GM18951 (cell line): Measurements from ENCODE around the gene MAP3K9.

ENCODE experiments used
- POLR2A ChIP-seq: IDR thresholded peaks from 4 replicates; pipeline ENCODE4 v1.6.1; 2011; ENCODE audit warnings: mild to moderate bottlenecking; ENCODE audit not compliant: insufficient read length, insufficient read depth; ENCODE audit errors: extremely low read depth
- in situ Hi-C: fragments of 300-500 bp; cut with MboI; formaldehyde crosslinking; loops from one replicate; pipeline ENCODE4 v1.12.0; 2022; ENCODE audit warnings: low sequenced_read_pairs, mixed read lengths, inconsistent platforms; ENCODE audit not compliant: unreplicated experiment

The MAP3K9 gene

GRCh38 chr14:70722418-70722817 is 86.9 kb downstream of the MAP3K9 start:
- in situ Hi-C loops = loop anchor here (25.0 kb wide), 1 partner anchor 240 kb away; no protein-coding TSS in a partner anchor
- TF ChIP-seq POLR2A = no peak

- TF ChIP-seq POLR2A = no peak
- in situ Hi-C loops = loop anchor here (25.0 kb wide), 1 partner anchor 241 kb away; no protein-coding TSS in a partner anchor
Measured at GRCh38 chr14:70721542-70721941, 87.8 kb downstream of the MAP3K9 start.

- in situ Hi-C loops = loop anchor here (10.0 to 25.0 kb wide), 2 partner anchors 94 to 244 kb away; no protein-coding TSS in a partner anchor
- no peak for TF ChIP-seq POLR2A
Measured at GRCh38 chr14:70718383-70719118, 90.8 kb downstream of the MAP3K9 start.

DNA sequence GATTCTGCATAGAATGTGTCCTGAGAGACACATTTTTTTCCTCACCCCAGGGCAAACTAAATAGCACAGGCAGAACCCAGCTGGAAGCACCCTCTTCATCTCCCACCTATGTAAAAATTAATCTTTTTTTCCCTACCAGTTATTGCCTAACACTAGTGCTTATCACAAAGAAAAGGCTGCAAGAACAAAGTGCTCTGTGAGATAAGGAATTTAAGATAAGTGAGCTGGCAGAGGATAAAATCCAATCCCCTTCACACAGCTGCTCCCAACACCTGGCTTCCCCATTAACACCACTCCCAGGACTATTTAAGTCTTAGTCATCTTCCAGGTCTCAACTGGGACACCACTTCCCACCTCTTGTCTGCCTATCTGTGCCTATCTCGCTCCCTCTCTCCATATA is 92.4 kb downstream of the MAP3K9 start:
- TF ChIP-seq POLR2A = no peak
- in situ Hi-C loops = loop anchor here (10.0 to 25.0 kb wide), 2 partner anchors 92 to 245 kb away; no protein-coding TSS in a partner anchor

DNA sequence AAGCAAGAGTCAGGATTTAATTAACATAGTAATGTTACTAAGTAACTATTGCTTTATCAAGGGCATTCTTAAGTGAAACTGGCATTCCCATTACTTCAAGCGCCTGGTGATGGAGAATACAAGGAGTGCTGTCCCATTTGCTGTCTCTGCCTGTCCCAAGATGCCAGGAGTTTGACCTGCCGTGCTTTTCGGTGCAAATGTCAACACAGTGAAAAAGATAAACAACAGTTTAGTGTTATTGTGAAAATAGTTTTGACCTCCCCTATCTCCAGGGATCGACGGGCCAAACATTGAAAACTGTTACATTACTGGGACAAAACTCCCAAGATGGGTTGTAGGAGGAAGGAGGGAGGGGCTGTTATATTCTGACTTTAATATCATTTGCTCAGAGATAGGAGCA is 92.8 kb downstream of the MAP3K9 start:
- in situ Hi-C loops = loop anchor here (10.0 to 25.0 kb wide), 2 partner anchors 92 to 246 kb away; no protein-coding TSS in a partner anchor
- TF ChIP-seq POLR2A = no peak

- no peak for TF ChIP-seq POLR2A
- in situ Hi-C loops = loop anchor here (10.0 to 25.0 kb wide), 2 partner anchors 89 to 248 kb away; no protein-coding TSS in a partner anchor
Measured at GRCh38 chr14:70714055-70714550, 95.2 kb downstream of the MAP3K9 start.

DNA sequence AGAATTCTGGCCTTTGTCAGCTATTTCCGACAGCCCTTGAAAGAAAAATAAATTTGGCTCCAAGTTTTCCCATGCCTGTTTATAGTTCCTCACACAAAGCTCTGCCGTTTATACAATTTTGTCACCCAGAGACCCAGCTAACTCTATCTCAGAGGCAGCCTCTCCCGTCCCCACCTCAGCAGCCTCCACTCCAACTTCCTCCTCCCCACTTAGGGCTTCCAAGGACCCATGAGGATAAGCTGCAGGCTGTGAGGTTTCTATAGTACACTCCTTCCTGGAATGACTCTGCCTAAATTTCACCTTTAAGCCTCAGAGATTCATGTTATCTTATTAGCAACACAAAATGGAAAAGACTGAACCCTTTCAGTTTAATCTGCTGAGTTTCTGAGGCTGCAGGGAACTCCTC is 95.8 kb downstream of the MAP3K9 start:
- in situ Hi-C loops = loop anchor here (10.0 to 25.0 kb wide), 2 partner anchors 89 to 249 kb away; no protein-coding TSS in a partner anchor
- no peak for TF ChIP-seq POLR2A

DNA sequence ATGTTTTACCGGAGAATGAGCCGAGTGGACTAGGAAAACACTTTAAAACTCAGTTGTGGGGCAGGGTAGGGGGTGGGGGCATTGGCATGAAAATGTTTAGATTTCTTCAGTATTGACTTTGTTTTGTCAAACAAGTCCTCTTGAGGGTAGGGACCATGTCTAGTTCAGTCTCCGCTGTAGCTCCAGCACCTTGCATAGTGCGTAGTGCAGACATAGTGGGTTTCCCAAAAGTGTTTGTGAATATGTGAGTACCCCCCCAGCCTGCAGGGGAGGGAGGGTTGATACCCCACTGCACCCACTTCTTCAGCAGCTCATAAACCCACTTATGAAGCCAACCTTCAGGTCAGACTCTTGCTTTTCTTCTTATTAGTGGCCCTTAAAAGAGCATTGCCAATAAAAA is 96.2 kb downstream of the MAP3K9 start:
- in situ Hi-C loops = loop anchor here (10.0 to 25.0 kb wide), 2 partner anchors 88 to 249 kb away; no protein-coding TSS in a partner anchor
- no peak for TF ChIP-seq POLR2A

GRCh38 chr14:70711451-70711850 is 97.9 kb downstream of the MAP3K9 start:
- no peak for TF ChIP-seq POLR2A
- in situ Hi-C loops = loop anchor here (10.0 to 25.0 kb wide), 2 partner anchors 87 to 251 kb away; no protein-coding TSS in a partner anchor

GRCh38 chr14:70709726-70710382 is 99.5 kb downstream of the MAP3K9 start:
- TF ChIP-seq POLR2A = no peak
- in situ Hi-C loops = loop anchor here (10.0 to 25.0 kb wide), 2 partner anchors 85 to 252 kb away; no protein-coding TSS in a partner anchor

DNA sequence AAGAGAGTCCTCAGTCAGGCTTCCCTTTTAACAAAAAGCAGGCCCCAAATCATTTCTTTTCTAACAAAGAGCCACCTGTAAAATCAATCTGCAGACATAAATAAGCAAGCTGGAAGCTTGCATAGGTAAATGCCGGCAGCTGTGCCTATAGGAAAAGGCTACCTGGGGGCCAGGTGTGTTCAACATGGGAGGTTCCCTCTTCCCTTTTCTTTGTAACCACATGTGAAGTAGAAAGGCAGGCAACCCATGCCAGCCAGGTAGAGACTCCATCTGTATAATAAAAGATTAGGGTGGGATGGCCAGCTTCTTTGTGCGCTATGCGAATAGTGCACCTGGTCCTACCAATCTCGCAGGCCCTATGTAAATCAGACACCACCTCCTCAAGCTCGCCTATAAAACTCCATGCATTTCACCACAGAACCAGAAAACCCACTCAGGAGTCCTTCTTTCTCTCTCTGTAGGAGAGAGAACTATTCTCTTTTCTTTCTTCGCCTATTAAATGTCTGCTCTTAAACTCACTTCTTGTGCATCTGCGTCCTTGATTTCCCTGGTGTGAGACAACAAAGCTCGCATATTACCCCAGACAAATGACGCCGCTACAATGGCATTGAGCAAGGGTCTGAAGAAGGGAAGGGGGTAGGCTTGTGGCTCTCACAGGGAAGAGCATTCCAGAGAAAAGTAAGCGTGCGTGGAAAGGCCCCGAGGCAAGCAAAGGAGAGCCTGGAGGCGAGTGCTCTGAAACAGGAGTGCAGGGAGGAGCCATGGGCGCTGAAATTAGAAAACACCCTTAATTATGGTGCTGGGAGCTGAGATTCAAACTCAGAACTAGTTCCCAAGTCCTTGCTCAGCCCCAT is 100.4 kb downstream of the MAP3K9 start:
- in situ Hi-C loops = loop anchor here (25.0 kb wide), 1 partner anchor 253 kb away; no protein-coding TSS in a partner anchor

More for the DNA sequence above, 100.4 kb downstream of the MAP3K9 start:
- no peak for TF ChIP-seq POLR2A
